ENCODE data around the gene TECTB.
"Not testable (repeated sequence)": the region's sequence is repeated elsewhere in the genome, so short reads cannot be mapped to it uniquely, and the experiment has no call there.

TECTB gene

DNA sequence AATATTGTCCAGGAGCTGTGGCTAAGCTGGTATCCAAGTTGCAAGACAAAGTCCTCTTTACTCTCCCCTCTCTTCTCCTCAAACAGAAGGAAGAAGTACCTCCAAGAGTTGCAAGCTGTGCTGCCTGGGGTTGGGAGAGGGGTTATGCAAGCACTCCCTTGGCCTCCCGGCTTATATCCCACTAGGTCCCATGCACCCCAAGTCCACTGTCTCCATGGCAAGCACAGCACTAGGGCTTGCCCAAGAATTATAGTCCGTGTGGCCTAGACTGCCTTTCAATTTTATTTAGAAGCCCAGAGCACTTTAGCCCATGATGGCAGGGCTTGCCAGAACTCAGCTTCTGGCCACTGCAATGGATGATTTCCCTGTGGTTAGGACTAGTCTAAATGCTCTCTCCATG lies 40.4 kb upstream of the TECTB start:
- H3K27ac ChIP-seq: no peak overlapping the region
- no peak for TF ChIP-seq CTCF (conservative IDR thresholded peaks at IDR 0.05)

DNA sequence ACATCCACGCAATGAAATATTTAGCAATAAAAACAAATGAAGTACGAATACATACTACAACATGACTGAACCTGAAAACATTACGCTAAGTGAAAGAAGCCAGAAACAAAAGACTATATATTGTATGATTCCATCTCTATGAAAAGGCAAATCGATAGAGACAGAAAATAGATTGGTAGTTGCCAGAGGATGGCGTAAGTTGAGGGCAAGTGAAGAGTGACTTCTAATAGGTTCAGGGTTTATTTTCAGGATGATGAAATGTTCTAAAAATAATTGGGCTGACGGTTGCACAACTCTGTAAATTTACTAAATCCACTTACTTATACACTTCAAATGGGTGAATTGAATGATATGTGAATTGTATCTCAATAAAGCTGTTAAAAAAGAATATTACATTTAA lies 39.5 kb upstream of the TECTB start:
- no peak for TF ChIP-seq CTCF (conservative IDR thresholded peaks at IDR 0.05)
- no peak overlapping the region for H3K27ac ChIP-seq

DNA sequence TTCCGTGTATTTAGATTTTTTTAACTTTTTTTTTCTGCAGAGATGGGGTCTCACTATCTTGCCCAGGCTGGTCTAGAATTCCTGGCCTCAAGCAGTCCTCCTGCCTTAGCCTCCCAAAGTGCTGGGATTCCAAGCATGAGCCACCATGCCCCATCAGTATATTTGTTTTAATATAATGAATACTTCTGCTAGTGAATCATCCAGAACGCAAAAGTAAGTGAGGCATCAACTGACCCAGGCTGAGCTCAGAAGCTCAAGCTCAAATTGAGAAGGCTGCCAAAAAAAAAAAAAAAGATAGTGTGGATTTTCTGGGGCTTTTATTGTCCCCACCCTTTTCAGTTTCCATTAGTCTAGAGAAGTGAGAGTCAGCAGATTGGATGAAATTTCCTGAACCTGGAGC lies 39.0 kb upstream of the TECTB start:
- TF ChIP-seq CTCF (conservative IDR thresholded peaks at IDR 0.05): no peak
- H3K27ac ChIP-seq: no peak overlapping the region

DNA sequence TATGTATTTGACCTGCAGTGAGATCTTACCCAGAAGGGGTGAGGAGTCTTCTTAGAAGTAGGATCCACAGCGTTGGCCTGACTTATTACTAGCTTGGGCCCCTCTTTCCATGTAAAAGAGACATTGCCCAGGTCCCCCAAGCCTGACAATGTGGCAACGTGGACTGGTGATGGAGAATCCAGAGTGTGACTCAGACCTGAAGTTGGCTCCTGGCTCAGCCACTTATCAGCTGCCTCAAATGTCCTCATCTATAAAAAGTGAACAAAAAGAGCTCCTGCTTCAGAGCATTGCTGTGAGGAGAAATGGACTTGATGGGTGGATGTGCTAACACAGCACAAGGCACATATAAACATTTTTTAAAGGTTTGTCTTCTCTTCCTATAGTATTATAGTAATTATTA lies 35.4 kb upstream of the TECTB start:
- no peak for TF ChIP-seq CTCF (conservative IDR thresholded peaks at IDR 0.05)
- H3K27ac ChIP-seq: no peak overlapping the region

DNA sequence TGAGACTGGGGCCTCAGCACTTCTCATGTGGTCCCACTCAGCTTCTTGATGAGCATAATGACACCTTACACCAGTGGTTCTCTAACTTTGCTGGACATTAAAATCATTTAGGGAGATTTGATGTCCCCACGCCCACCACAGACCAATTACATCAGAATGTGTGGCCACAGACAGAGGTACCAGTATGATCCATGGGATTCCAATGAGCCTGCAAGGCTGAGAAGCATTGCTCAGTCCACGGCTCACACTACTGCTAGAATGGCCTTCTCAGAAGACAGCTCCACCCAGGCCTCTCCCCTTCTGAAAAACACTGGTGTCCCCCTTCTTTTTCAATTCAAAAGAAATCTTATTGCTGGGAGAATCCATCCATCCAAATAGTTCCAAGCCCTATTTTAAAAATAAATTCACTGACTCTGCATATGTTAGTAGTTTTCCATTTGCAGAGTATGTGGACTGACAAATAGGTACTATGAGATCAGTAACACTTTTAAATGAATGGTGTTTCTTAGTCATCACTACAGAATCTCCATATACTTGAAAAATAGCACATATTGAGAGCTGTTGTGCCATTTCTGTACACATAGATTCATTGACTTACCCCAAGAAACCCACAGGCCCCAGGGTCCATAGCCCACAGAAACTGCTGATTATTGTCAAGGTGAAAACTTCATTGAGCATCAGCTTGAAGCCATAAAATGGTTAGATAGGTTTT lies 34.5 kb upstream of the TECTB start:
- no peak overlapping the region for H3K27ac ChIP-seq
- no peak for TF ChIP-seq CTCF (conservative IDR thresholded peaks at IDR 0.05)

GRCh38 chr10:112249722-112250121 lies 33.5 kb upstream of the TECTB start:
- no peak for TF ChIP-seq CTCF (conservative IDR thresholded peaks at IDR 0.05)

GRCh38 chr10:112250555-112250954 lies 32.6 kb upstream of the TECTB start:
- TF ChIP-seq CTCF (conservative IDR thresholded peaks at IDR 0.05): no peak
- no peak overlapping the region for H3K27ac ChIP-seq

More at GRCh38 chr10:112249722-112250121, 33.5 kb upstream of the TECTB start:
- H3K27ac ChIP-seq: no peak overlapping the region

DNA sequence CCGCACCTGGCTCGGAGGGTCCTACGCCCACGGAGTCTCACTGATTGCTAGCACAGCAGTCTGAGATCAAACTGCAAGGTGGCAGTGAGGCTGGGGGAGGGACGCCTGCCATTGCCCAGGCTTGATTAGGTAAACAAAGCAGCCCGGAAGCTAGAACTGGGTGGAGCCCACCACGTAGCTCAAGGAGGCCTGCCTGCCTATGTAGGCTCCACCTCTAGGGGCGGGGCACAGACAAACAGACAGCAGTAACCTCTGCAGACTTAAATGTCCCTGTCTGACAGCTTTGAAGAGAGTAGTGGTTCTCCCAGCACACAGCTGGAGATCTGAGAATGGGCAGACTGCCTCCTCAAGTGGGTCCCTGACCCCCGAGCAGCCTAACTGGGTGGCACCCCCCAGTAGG lies 32.0 kb upstream of the TECTB start:
- not testable (repeated sequence) for H3K27ac ChIP-seq
